PC-9 (cell line): ENCODE measurements around the gene SND1. TPM values are rescaled to one million over a fixed set of nuclear protein-coding genes. Genes with fewer than 3 reads are reported as not detected.

Source experiments
- BruUV-seq: library from RNA; stranded (reverse); fragments of 400-500 nt; replicated peaks from 2 replicates; lab custom pipeline; 2021; lab: Mats Ljungman, UMichigan
- CTCF ChIA-PET: fragments of 300-600 bp; sonication (Branson Sonifier 250); formaldehyde crosslinking; loops from one replicate; lab custom pipeline; 2022; ENCODE audit warnings: antibody characterized with exemption; lab: Charles Lee
- POLR2A ChIA-PET: fragments of 300-600 bp; sonication (Branson Sonifier 250); formaldehyde crosslinking; loops from one replicate; lab custom pipeline; 2022; ENCODE audit warnings: antibody characterized with exemption; ENCODE audit not compliant: unreplicated experiment; lab: Charles Lee
- DNase-seq, 2 experiments: peaks; one replicate each; pipeline versions ENCODE4 v3.0.0 to v3.0.0-alpha.2; 2015 to 2022; ENCODE audit warnings: mixed read lengths in 1 of 2
- H2AFZ ChIP-seq: fragments of 200-600 bp; sonication (generic); 2 replicates; pipeline ENCODE4 v1.8.1; 2017; ENCODE audit warnings: antibody characterized with exemption
- H3F3A ChIP-seq: fragments of 200-600 bp; sonication (generic); 2 replicates; pipeline ENCODE4 v1.8.1; 2017; ENCODE audit warnings: antibody characterized with exemption, mild to moderate bottlenecking, low read depth; ENCODE audit not compliant: insufficient read depth
- H3K27ac ChIP-seq: fragments of 200-600 bp; sonication (generic); 2 replicates; pipeline ENCODE4 v1.6.1; 2016; ENCODE audit warnings: mixed run types
- H3K27me3 ChIP-seq: fragments of 200-600 bp; sonication (generic); 2 replicates; pipeline ENCODE4 v1.6.1; 2016; ENCODE audit warnings: low read depth, mixed run types; ENCODE audit not compliant: insufficient read depth
- H3K36me3 ChIP-seq: fragments of 200-600 bp; sonication (generic); 2 replicates; pipeline ENCODE4 v1.6.1; 2016; ENCODE audit warnings: low read depth, mixed run types
- H3K4me1 ChIP-seq: fragments of 200-600 bp; sonication (generic); replicated peaks from 2 replicates; pipeline ENCODE4 v1.6.1; 2016; ENCODE audit warnings: mixed run types; ENCODE audit not compliant: insufficient read depth
- H3K4me2 ChIP-seq: fragments of 200-600 bp; sonication (generic); 2 replicates; pipeline ENCODE4 v1.6.1; 2017; ENCODE audit warnings: mixed run types
- H3K4me3 ChIP-seq: fragments of 200-600 bp; sonication (generic); 2 replicates; pipeline ENCODE4 v1.6.1; 2016; ENCODE audit warnings: mixed run types
- H3K79me2 ChIP-seq: fragments of 200-600 bp; sonication (generic); 2 replicates; pipeline ENCODE4 v1.6.1; 2017; ENCODE audit warnings: low read depth, mixed run types
- H3K9me2 ChIP-seq: fragments of 200-600 bp; sonication (generic); 2 replicates; pipeline ENCODE4 v1.8.1; 2017; ENCODE audit warnings: mild to moderate bottlenecking; ENCODE audit not compliant: insufficient read depth
- H3K9me3 ChIP-seq: fragments of 200-600 bp; sonication (generic); 2 replicates; pipeline ENCODE4 v1.8.1; 2016; ENCODE audit warnings: low read depth; ENCODE audit not compliant: insufficient read depth
- H4K20me1 ChIP-seq: fragments of 200-600 bp; sonication (generic); 2 replicates; pipeline ENCODE4 v1.8.1; 2017; ENCODE audit not compliant: insufficient read depth
- EZH2 ChIP-seq: fragments of 200-600 bp; sonication (generic); IDR thresholded peaks from 2 replicates; pipeline ENCODE4 v1.8.0; 2017; ENCODE audit warnings: antibody characterized with exemption, low read depth
- intact Hi-C: fragments of 100-400 bp; cut with micrococcal nuclease; formaldehyde crosslinking; loops from one replicate; pipeline ENCODE4 v1.10.0; 2022; ENCODE audit not compliant: unreplicated experiment
- total RNA-seq: library from RNA; stranded (reverse); gene quantifications from 2 replicates; pipeline ENCODE4 v1.2.3, GENCODE V29; 2021
- TF ChIP-seq, protein P1 (sequence below): fragments of 200-600 bp; sonication (generic); conservative IDR thresholded peaks from 2 replicates; pipeline ENCODE4 v1.6.1; 2017; ENCODE audit warnings: mixed run types, antibody characterized with exemption, mild to moderate bottlenecking, moderate library complexity

Gene SND1
- total RNA-seq, 1 experiment from 2014 or later, result 273 TPM

GRCh38 chr7:127824682-127825081, 172.7 kb downstream of the SND1 start:
- intact Hi-C loops, result no loop called here
- Histone ChIP-seq H3K27me3 (no peaks in the 10 kb centered on the region), H3K4me3 (no peak overlapping the region), H2AFZ (no peak overlapping the region), H3K9me3 (no peaks in the 10 kb centered on the region), H3K4me2 (no peak overlapping the region), H3K4me1 (peaks cover 23% of the 10 kb centered on the region), H3K27ac (no peak overlapping the region), H3K36me3 (no peaks in the 10 kb centered on the region), H3K79me2 (peaks cover 62% of the 10 kb centered on the region), H3K9me2 (no peaks in the 10 kb centered on the region), H4K20me1 (no peaks in the 10 kb centered on the region), H3F3A (peaks cover 5% of the 10 kb centered on the region; the same call in 1 of the 2 replicates)
- no peak for DNase-seq
- BruUV-seq, result no TSS peak
- ChIA-PET POLR2A (no interaction called here), CTCF (no interaction called here)
- TF ChIP-seq EZH2, result no peak
- TF ChIP-seq, protein P1, sequence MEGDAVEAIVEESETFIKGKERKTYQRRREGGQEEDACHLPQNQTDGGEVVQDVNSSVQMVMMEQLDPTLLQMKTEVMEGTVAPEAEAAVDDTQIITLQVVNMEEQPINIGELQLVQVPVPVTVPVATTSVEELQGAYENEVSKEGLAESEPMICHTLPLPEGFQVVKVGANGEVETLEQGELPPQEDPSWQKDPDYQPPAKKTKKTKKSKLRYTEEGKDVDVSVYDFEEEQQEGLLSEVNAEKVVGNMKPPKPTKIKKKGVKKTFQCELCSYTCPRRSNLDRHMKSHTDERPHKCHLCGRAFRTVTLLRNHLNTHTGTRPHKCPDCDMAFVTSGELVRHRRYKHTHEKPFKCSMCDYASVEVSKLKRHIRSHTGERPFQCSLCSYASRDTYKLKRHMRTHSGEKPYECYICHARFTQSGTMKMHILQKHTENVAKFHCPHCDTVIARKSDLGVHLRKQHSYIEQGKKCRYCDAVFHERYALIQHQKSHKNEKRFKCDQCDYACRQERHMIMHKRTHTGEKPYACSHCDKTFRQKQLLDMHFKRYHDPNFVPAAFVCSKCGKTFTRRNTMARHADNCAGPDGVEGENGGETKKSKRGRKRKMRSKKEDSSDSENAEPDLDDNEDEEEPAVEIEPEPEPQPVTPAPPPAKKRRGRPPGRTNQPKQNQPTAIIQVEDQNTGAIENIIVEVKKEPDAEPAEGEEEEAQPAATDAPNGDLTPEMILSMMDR, result no peak

DNA sequence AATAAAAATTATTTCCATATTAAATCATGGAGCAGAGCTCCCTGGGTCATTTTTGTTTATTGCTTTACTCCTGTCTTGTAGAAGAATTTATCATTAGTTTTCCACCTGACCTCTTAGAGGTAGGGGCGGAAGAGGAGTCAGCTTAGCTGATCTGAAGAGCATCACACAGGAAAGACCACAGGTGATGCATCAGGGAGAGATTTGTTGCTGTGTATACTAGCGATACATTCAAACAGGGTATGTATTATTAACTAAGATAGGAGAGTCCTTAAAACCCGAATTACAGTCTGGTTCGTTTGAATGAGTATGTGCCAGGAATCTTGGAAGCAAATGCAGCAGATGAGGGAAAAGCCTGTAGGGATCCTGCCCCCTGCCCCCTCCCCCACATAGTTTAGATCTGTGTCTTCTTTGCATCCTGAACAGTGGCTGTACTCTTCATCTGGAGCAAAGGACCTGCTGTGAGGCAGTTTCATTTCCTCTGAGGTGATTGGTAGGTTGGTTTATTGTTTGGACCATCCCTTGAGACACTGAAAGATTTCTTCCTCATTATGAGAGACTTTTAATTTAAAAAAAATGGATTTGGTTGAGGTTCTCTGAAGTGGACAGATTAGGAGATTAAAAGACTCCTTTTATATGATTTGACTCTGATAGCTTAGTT, 177.0 kb downstream of the SND1 start:
- intact Hi-C loops, result no loop called here
- peaks cover 53% of the 10 kb centered on the region for H3K79me2 ChIP-seq
- TF ChIP-seq, protein P1, result no peak
- no peak for TF ChIP-seq EZH2
- DNase-seq, result no peak
- H3K9me2 ChIP-seq, result no peaks in the 10 kb centered on the region
- CTCF ChIA-PET, result no interaction called here
- POLR2A ChIA-PET, result no interaction called here
- no peak overlapping the region for H3K4me3 ChIP-seq
- H3K9me3 ChIP-seq, result no peaks in the 10 kb centered on the region; the same call in 1 of the 2 replicates
- H3K4me2 ChIP-seq, result no peak overlapping the region
- H3K27me3 ChIP-seq, result no peaks in the 10 kb centered on the region
- peaks cover 5% of the 10 kb centered on the region; the same call in 1 of the 2 replicates for H3K36me3 ChIP-seq
- BruUV-seq, result no TSS peak
- peaks cover under 1% of the 10 kb centered on the region; the same call in 1 of the 2 replicates for H3F3A ChIP-seq
- 0 out of 2 replicates have a peak, but pooled peaks cover 3% of the 10 kb centered on the region for H4K20me1 ChIP-seq
- no peaks in the 10 kb centered on the region for H3K4me1 ChIP-seq
- no peak overlapping the region for H2AFZ ChIP-seq
- H3K27ac ChIP-seq, result no peak overlapping the region

- BruUV-seq, result no TSS peak
- H3K27ac ChIP-seq, result no peak overlapping the region
- ChIA-PET CTCF (no interaction called here), POLR2A (no interaction called here)
- no peak for DNase-seq
- H3K4me3 ChIP-seq, result no peak overlapping the region
- H3K4me1 ChIP-seq, result no peaks in the 10 kb centered on the region
- peaks cover 6% of the 10 kb centered on the region for H3K9me3 ChIP-seq
- peaks cover 4% of the 10 kb centered on the region; the same call in 1 of the 2 replicates for H3F3A ChIP-seq
- H3K9me2 ChIP-seq, result no peaks in the 10 kb centered on the region
- H3K36me3 ChIP-seq, result peaks cover 13% of the 10 kb centered on the region
- H2AFZ ChIP-seq, result no peak overlapping the region
- peaks cover 46% of the 10 kb centered on the region for H3K79me2 ChIP-seq
- intact Hi-C loops, result no loop called here
- no peak for TF ChIP-seq EZH2
- TF ChIP-seq, protein P1, result no peak
- no peaks in the 10 kb centered on the region for H3K27me3 ChIP-seq
- 0 out of 2 replicates have a peak, but pooled peaks cover 3% of the 10 kb centered on the region for H4K20me1 ChIP-seq
- no peak overlapping the region for H3K4me2 ChIP-seq
Observed at GRCh38 chr7:127831318-127832219, 179.6 kb downstream of the SND1 start.
